Measurements from ENCODE around the gene CCDC197. TPM values are rescaled to one million over a fixed set of nuclear protein-coding genes. Genes with fewer than 3 reads are reported as not detected.

Gene CCDC197
- total and polyA plus RNA-seq, 5 donors from 2014 or later, result not detected

DNA sequence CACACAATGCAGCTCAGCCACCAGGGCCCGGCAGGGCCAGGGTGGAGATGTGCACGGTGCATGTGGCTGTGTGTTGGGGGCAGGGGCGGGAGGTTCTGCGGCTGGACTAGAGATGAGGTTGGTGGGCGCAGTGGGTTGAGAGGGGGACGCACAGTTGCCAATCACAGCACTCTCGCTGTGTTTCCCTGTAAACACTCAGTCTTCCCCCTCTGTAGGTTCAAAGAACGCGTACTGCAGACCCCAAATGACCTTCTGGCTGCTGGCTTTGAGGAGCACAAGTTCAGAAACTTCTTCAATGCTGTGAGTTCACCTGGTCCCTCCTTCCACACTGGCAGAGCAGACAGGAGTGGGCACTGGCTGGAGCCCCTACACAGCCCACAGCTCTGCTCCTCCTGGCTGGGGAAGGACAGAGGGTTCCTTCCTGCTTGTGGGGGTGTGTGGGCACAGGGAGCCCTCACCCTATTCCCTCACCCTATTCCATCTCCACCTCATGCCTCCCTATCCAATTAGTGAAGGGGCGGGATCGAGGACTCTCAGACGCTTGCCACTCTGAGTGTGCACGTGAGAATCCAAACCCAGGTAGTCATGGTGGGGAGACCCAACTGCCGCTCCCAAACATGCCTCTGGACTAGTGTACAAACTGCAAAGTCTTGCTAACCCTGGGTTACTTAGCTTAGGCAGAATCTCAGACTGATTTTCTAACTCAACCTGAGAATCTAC lies 46.8 kb downstream of the CCDC197 start:
- Mint-ChIP-seq H3K27ac (no peak overlapping the region), H3K36me3 (peaks cover 16% of the 10 kb centered on the region), H3K4me3 (no peak overlapping the region), H3K4me1 (no peaks in the 10 kb centered on the region), H3K27me3 (no peaks in the 10 kb centered on the region), H3K9me3 (peaks cover 0 to 2% (median 0%) of the 10 kb centered on the region in 7 donors)
- DNase-seq (no peak), ATAC-seq (ENCODE audit: low read depth in 2 of 2) (no peak)
- Histone ChIP-seq H3K27ac (ENCODE audit: insufficient read depth, low read length, poor library complexity, severe bottlenecking) (no peak overlapping the region), H3K4me3 (ENCODE audit: low read depth, low read length) (no peak overlapping the region), H3K36me3 (ENCODE audit: control insufficient read depth, insufficient read depth, low read length) (peaks cover 38% of the 10 kb centered on the region), H3K27me3 (ENCODE audit: control insufficient read depth, insufficient read depth, low read length) (no peaks in the 10 kb centered on the region), H3K9me3 (ENCODE audit: control insufficient read depth in 2 of 2, low read length in 2 of 2) (no peaks in the 10 kb centered on the region), H3K4me1 (ENCODE audit: control insufficient read depth, insufficient read depth, low read length, poor library complexity, severe bottlenecking) (no peaks in the 10 kb centered on the region)

DNA sequence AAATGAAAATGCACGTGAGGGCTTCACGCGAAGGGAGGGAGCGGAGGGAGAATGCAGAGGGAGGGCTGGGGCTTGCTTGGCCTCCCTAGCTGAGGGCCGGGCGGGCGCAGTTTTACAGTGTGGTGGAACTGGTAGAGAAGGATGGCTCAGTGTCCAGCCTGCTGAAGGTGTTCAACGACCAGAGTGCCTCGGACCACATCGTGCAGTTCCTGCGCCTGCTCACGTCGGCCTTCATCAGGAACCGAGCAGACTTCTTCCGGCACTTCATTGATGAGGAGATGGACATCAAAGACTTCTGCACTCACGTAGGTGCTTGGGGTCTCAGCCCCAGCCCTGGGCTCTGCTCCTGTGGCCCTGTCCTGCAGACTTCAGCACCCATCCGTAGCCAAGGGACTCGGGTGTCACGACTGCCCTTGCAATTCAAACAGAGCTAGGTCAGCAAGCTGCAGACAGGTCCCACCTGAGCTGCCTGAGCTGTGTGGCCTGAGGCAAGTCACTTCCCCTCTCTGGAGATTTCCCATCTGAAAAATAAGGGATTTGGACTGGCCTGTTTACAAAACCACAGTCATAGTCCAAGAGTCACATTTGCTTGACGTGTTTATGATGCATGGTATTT lies 47.5 kb downstream of the CCDC197 start:
- DNase-seq (no peak), ATAC-seq (ENCODE audit: low read depth in 2 of 2) (no peak)
- Histone ChIP-seq H3K36me3 (ENCODE audit: control insufficient read depth, insufficient read depth, low read length) (peaks cover 44% of the 10 kb centered on the region), H3K27me3 (ENCODE audit: control insufficient read depth, insufficient read depth, low read length) (no peaks in the 10 kb centered on the region), H3K27ac (ENCODE audit: insufficient read depth, low read length, poor library complexity, severe bottlenecking) (no peak overlapping the region), H3K9me3 (ENCODE audit: control insufficient read depth in 2 of 2, low read length in 2 of 2) (no peaks in the 10 kb centered on the region), H3K4me1 (ENCODE audit: control insufficient read depth, insufficient read depth, low read length, poor library complexity, severe bottlenecking) (no peaks in the 10 kb centered on the region), H3K4me3 (ENCODE audit: low read depth, low read length) (no peak overlapping the region)
- peaks cover 16% of the 10 kb centered on the region for H3K36me3 Mint-ChIP-seq
- H3K27ac Mint-ChIP-seq, result no peak overlapping the region
- H3K9me3 Mint-ChIP-seq, result peaks cover 0 to 2% (median 0%) of the 10 kb centered on the region in 7 donors
- H3K27me3 Mint-ChIP-seq, result no peaks in the 10 kb centered on the region
- no peaks in the 10 kb centered on the region for H3K4me1 Mint-ChIP-seq
- no peak overlapping the region for H3K4me3 Mint-ChIP-seq

DNA sequence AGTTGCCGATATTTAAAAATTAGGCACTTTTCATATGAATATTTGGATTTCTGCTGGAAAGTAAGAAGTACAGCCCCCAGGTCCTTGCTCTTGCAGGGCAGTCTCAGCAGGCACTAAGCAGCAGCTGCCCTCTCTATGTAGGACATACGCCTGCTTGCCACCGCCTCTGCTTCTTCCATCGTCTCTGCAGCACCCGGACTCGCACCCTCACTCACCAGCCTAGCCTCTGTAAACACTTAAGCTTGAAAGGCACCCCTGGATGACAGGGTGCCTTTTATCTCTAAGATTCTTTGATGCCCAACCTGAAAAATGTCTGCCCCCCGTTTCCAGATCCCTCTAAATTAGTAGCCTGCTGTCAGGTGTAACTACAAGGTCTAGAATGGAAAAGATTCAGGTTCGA lies 48.0 kb downstream of the CCDC197 start:
- H3K4me1 Mint-ChIP-seq, result no peaks in the 10 kb centered on the region
- peaks cover 20% of the 10 kb centered on the region for H3K36me3 Mint-ChIP-seq
- Histone ChIP-seq H3K36me3 (ENCODE audit: control insufficient read depth, insufficient read depth, low read length) (peaks cover 48% of the 10 kb centered on the region), H3K27me3 (ENCODE audit: control insufficient read depth, insufficient read depth, low read length) (no peaks in the 10 kb centered on the region), H3K4me1 (ENCODE audit: control insufficient read depth, insufficient read depth, low read length, poor library complexity, severe bottlenecking) (no peaks in the 10 kb centered on the region), H3K4me3 (ENCODE audit: low read depth, low read length) (no peak overlapping the region), H3K27ac (ENCODE audit: insufficient read depth, low read length, poor library complexity, severe bottlenecking) (no peak overlapping the region), H3K9me3 (ENCODE audit: control insufficient read depth in 2 of 2, low read length in 2 of 2) (no peaks in the 10 kb centered on the region)
- no peaks in the 10 kb centered on the region for H3K27me3 Mint-ChIP-seq
- ATAC-seq (ENCODE audit: low read depth in 2 of 2) (no peak), DNase-seq (no peak)
- H3K9me3 Mint-ChIP-seq, result peaks cover 0 to 2% (median 0%) of the 10 kb centered on the region in 7 donors
- H3K27ac Mint-ChIP-seq, result peak overlapping the region in 1 of 3 donors; percentile 71
- H3K4me3 Mint-ChIP-seq, result no peak overlapping the region

DNA sequence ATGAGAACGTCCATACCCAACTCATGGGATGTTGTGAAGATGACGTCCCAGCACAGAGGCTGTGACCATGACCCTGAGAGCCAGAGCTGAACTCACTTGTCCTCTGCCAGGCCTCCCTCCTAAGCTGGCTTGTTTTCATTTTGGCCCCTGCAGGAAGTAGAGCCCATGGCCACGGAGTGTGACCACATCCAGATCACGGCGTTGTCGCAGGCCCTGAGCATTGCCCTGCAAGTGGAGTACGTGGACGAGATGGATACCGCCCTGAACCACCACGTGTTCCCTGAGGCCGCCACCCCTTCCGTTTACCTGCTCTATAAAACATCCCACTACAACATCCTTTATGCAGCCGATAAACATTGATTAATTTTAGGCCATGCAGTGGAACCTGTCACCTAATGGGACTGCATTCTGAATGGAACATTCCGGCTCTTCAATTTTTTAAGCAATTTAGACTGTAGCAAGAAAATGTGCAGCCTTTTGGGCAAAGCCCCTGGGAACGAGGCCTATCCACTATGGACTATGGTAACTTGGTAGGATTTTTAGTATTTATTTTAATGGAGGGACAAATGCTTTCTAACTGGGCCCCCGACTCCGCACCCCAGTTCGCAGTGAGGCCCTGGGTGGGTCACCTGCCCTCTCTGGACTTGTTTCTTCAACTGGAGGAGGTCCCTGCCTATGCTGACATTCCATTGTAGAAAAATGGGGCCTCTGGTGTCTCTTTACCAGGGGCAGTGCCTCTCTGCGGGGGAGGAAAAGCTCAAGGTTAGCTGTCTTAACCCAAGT lies 48.7 kb downstream of the CCDC197 start:
- no peak overlapping the region for H3K4me3 ChIP-seq (ENCODE audit: low read depth, low read length)
- peaks cover 24% of the 10 kb centered on the region for H3K36me3 Mint-ChIP-seq
- DNase-seq (no peak), ATAC-seq (ENCODE audit: low read depth in 2 of 2) (no peak)
- H3K4me3 Mint-ChIP-seq, result no peak overlapping the region
- no peaks in the 10 kb centered on the region for H3K4me1 ChIP-seq (ENCODE audit: control insufficient read depth, insufficient read depth, low read length, poor library complexity, severe bottlenecking)
- no peaks in the 10 kb centered on the region for H3K9me3 ChIP-seq (ENCODE audit: control insufficient read depth in 2 of 2, low read length in 2 of 2)
- H3K27ac Mint-ChIP-seq, result peak overlapping the region in 2 of 3 donors; percentile 26 to 62
- H3K27me3 ChIP-seq (ENCODE audit: control insufficient read depth, insufficient read depth, low read length), result no peaks in the 10 kb centered on the region
- no peaks in the 10 kb centered on the region for H3K4me1 Mint-ChIP-seq
- peaks cover 55% of the 10 kb centered on the region for H3K36me3 ChIP-seq (ENCODE audit: control insufficient read depth, insufficient read depth, low read length)
- H3K9me3 Mint-ChIP-seq, result peaks cover 0 to 2% (median 0%) of the 10 kb centered on the region in 7 donors
- H3K27ac ChIP-seq (ENCODE audit: insufficient read depth, low read length, poor library complexity, severe bottlenecking), result no peak overlapping the region
- H3K27me3 Mint-ChIP-seq, result no peaks in the 10 kb centered on the region

DNA sequence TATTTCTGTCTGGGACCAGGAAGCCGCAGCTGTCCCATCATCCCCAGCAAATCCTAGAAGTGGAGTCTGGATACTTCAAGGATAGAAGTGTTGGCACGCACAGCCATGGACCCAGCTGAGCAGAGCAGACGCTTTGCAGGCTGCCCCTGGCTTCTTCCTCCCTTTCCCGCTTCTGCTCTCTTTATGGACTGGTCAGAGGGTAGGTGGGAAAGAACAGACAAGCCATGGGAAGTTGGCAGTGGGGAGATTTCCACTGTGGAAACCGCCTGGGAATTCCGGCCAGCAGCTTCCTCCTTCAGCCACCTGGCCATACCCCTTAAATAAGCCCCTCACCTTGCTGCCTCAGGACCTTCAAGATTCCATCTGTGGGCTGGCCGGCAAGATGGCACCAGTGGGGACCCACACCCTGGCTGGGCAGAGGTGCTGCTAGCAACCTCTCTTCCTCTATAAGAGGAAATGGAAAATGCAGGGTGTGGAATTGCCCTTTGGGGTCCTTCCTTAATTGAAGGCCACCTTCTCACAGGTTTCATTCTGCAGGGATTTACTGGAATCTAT lies 49.7 kb downstream of the CCDC197 start:
- Histone ChIP-seq H3K4me3 (ENCODE audit: low read depth, low read length) (no peak overlapping the region), H3K36me3 (ENCODE audit: control insufficient read depth, insufficient read depth, low read length) (peaks cover 65% of the 10 kb centered on the region), H3K27me3 (ENCODE audit: control insufficient read depth, insufficient read depth, low read length) (no peaks in the 10 kb centered on the region), H3K4me1 (ENCODE audit: control insufficient read depth, insufficient read depth, low read length, poor library complexity, severe bottlenecking) (no peaks in the 10 kb centered on the region), H3K27ac (ENCODE audit: insufficient read depth, low read length, poor library complexity, severe bottlenecking) (no peak overlapping the region), H3K9me3 (ENCODE audit: control insufficient read depth in 2 of 2, low read length in 2 of 2) (no peaks in the 10 kb centered on the region)
- Mint-ChIP-seq H3K4me3 (no peak overlapping the region), H3K9me3 (peaks cover 0 to 2% (median 0%) of the 10 kb centered on the region in 7 donors), H3K4me1 (no peaks in the 10 kb centered on the region), H3K27ac (peak overlapping the region in 2 of 3 donors; percentile 14 to 26), H3K36me3 (peaks cover 34% of the 10 kb centered on the region), H3K27me3 (peaks cover 4% of the 10 kb centered on the region)
- no peak for DNase-seq
- no peak for ATAC-seq (ENCODE audit: low read depth in 2 of 2)

DNA sequence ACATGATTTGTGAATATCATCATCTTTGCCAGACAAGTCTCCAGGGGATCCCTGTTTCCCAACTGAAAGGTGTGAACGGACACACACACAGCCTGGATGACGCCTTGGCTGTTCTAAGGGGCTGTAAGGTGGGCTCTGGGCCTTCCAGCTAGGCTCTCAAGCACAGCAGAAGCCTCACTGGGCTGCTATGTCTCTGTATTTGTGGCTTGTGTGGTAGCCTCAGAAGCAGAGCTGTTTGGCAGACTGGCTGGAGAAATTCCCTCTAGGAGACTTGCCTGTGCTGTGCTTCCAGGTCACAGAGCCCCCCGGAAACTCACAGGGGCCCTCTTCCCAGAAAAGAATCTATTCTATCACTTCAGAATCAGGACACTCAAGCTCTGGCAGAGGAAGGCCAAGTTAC lies 50.5 kb downstream of the CCDC197 start:
- Mint-ChIP-seq H3K9me3 (peaks cover 0 to 2% (median 0%) of the 10 kb centered on the region in 7 donors), H3K4me3 (no peak overlapping the region), H3K27ac (no peak overlapping the region), H3K4me1 (peaks cover 0 to 6% (median 2%) of the 10 kb centered on the region in 4 donors), H3K27me3 (peaks cover 4% of the 10 kb centered on the region), H3K36me3 (peaks cover 41% of the 10 kb centered on the region)
- Histone ChIP-seq H3K27ac (ENCODE audit: insufficient read depth, low read length, poor library complexity, severe bottlenecking) (no peak overlapping the region), H3K4me3 (ENCODE audit: low read depth, low read length) (no peak overlapping the region), H3K27me3 (ENCODE audit: control insufficient read depth, insufficient read depth, low read length) (no peaks in the 10 kb centered on the region), H3K9me3 (ENCODE audit: control insufficient read depth in 2 of 2, low read length in 2 of 2) (no peaks in the 10 kb centered on the region), H3K4me1 (ENCODE audit: control insufficient read depth, insufficient read depth, low read length, poor library complexity, severe bottlenecking) (no peaks in the 10 kb centered on the region), H3K36me3 (ENCODE audit: control insufficient read depth, insufficient read depth, low read length) (peaks cover 73% of the 10 kb centered on the region)
- ATAC-seq (ENCODE audit: low read depth in 2 of 2) (no peak), DNase-seq (no peak)

DNA sequence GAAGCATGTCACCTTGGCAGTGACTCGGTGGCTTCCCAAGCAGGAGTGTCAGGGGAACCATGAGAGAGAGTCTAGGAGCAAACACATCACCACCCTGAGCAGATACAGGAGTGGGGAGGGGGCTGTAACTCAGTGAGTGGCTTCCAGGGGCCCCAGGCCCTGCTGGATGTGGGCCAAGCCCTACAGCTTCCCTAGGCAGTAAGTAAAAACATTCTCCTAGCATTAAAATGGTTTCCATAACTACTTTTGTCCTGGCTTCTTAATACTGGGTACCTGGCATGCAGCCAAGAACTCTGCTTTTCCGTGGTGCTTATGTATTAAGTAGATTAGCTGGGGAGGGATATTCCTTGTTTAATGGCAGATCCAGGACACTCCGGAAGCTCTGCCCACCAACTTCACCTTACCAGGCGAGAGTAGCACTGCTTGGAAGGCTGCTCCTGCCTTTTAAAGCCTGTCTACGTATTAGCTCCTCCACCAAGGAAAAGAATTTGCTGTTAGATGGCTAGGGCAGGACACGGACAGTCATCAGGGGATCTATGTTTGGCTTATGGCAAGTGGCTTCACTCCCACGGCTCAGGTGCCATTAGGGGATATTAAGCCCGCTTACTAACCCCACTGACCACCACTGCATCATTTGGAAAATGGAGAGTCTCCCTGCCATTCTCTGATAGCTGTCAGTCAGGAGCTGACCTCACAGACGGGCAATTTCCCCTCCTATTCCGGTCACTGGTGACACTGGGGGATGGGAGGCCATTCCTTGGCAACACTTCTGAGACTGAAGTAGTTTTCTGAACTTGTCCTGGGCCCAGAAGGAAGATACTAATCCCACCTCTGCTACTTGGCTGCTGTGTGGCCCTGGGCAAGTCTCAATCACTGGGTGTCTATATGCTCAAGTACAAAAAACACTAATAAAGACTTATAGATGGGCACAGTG lies 51.9 kb downstream of the CCDC197 start:
- Mint-ChIP-seq H3K4me1 (peaks cover 0 to 11% (median 2%) of the 10 kb centered on the region in 4 donors), H3K9me3 (peaks cover 0 to 2% (median 0%) of the 10 kb centered on the region in 7 donors), H3K36me3 (peaks cover 48% of the 10 kb centered on the region), H3K27ac (peak overlapping the region in 1 of 3 donors; percentile 25), H3K4me3 (no peak overlapping the region), H3K27me3 (peaks cover 4% of the 10 kb centered on the region)
- Histone ChIP-seq H3K4me1 (ENCODE audit: control insufficient read depth, insufficient read depth, low read length, poor library complexity, severe bottlenecking) (no peaks in the 10 kb centered on the region), H3K27me3 (ENCODE audit: control insufficient read depth, insufficient read depth, low read length) (no peaks in the 10 kb centered on the region), H3K27ac (ENCODE audit: insufficient read depth, low read length, poor library complexity, severe bottlenecking) (no peak overlapping the region), H3K4me3 (ENCODE audit: low read depth, low read length) (no peak overlapping the region), H3K36me3 (ENCODE audit: control insufficient read depth, insufficient read depth, low read length) (peaks cover 84% of the 10 kb centered on the region), H3K9me3 (ENCODE audit: control insufficient read depth in 2 of 2, low read length in 2 of 2) (no peaks in the 10 kb centered on the region)
- DNase-seq (no peak), ATAC-seq (ENCODE audit: low read depth in 2 of 2) (no peak)

Measured in CD4-positive, CD25-positive, alpha-beta regulatory T cell (primary cell).